A673 (cell line): ENCODE measurements around the gene NAGK. TPM values are rescaled to one million over a fixed set of nuclear protein-coding genes. Genes with fewer than 3 reads are reported as not detected.
"Not testable (repeated sequence)": the region's sequence is repeated elsewhere in the genome, so short reads cannot be mapped to it uniquely, and the experiment has no call there.

Experiments
- BruUV-seq: library from RNA; stranded (reverse); fragments of 400-500 nt; replicated peaks from 2 replicates; lab custom pipeline; 2021; lab: Mats Ljungman, UMichigan
- CTCF ChIA-PET: fragments of 300-600 bp; sonication (Branson Sonifier 250); formaldehyde crosslinking; loops from one replicate; lab custom pipeline; 2022; ENCODE audit warnings: antibody characterized with exemption; lab: Charles Lee
- POLR2A ChIA-PET: fragments of 300-600 bp; sonication (Branson Sonifier 250); formaldehyde crosslinking; loops from one replicate; lab custom pipeline; 2022; ENCODE audit warnings: antibody characterized with exemption; ENCODE audit not compliant: low non-redundant PET; lab: Charles Lee
- DNase-seq: peaks from one replicate; pipeline ENCODE4 v3.0.0-alpha.2; 2015; ENCODE audit warnings: low spot score
- H3K27ac ChIP-seq: fragments of 200-600 bp; sonication (generic); 2 replicates; pipeline ENCODE4 v1.5.1; 2016; ENCODE audit warnings: mixed run types, low read depth, mild to moderate bottlenecking, mixed read lengths, antibody characterized with exemption, low read length; ENCODE audit not compliant: poor library complexity, severe bottlenecking
- H3K27me3 ChIP-seq: fragments of 200-600 bp; sonication (generic); replicated peaks from 2 replicates; pipeline ENCODE4 v1.6.1; 2017; ENCODE audit warnings: mixed run types, low read depth, mild to moderate bottlenecking, mixed read lengths, antibody characterized with exemption, low read length; ENCODE audit not compliant: insufficient read depth, poor library complexity
- H3K36me3 ChIP-seq: fragments of 200-600 bp; sonication (generic); 2 replicates; pipeline ENCODE4 v1.6.1; 2016; ENCODE audit warnings: mixed run types, mild to moderate bottlenecking, mixed read lengths, antibody characterized with exemption, low read length; ENCODE audit not compliant: insufficient read depth, poor library complexity, severe bottlenecking
- H3K4me1 ChIP-seq: fragments of 200-600 bp; sonication (generic); 2 replicates; pipeline ENCODE4 v1.6.1; 2017; ENCODE audit warnings: mixed run types, mild to moderate bottlenecking, mixed read lengths, antibody characterized with exemption, low read length; ENCODE audit not compliant: insufficient read depth, poor library complexity, severe bottlenecking
- H3K4me3 ChIP-seq: fragments of 200-600 bp; sonication (generic); 2 replicates; pipeline ENCODE4 v1.5.1; 2016; ENCODE audit warnings: low read depth, mixed run types, mild to moderate bottlenecking, mixed read lengths, low read length; ENCODE audit not compliant: poor library complexity, severe bottlenecking
- H3K9me3 ChIP-seq: fragments of 200-600 bp; sonication (generic); 2 replicates; pipeline ENCODE4 v1.6.1; 2016; ENCODE audit warnings: mixed run types, low read depth, mild to moderate bottlenecking, mixed read lengths, antibody characterized with exemption, low read length; ENCODE audit not compliant: poor library complexity, severe bottlenecking
- EZH2 ChIP-seq: fragments of 200-600 bp; sonication (generic); IDR thresholded peaks from 2 replicates; pipeline ENCODE4 v1.6.1; 2017; ENCODE audit warnings: borderline replicate concordance, low read depth, mild to moderate bottlenecking, mixed read lengths, antibody characterized with exemption, low read length; ENCODE audit not compliant: poor library complexity, severe bottlenecking
- intact Hi-C: fragments of 100-400 bp; cut with micrococcal nuclease; formaldehyde crosslinking; loops from one replicate; pipeline ENCODE4 v1.10.0; 2022; ENCODE audit not compliant: unreplicated experiment
- total RNA-seq: library from RNA; stranded (reverse); gene quantifications from 2 replicates; pipeline ENCODE4 v1.2.3, GENCODE V29; 2021
- TF ChIP-seq, protein P1 (sequence below): fragments of 300-800, 200-600 bp; sonication (generic); conservative IDR thresholded peaks from 2 replicates; pipeline ENCODE4 v1.5.1; 2017; ENCODE audit warnings: low read depth, mild to moderate bottlenecking, antibody characterized with exemption, low read length, moderate library complexity, mixed read lengths

NAGK gene
- total RNA-seq, 1 experiment from 2014 or later, result 64.4 TPM

GRCh38 chr2:71074893-71075395 is 6.5 kb downstream of the NAGK start:
- H3K27ac ChIP-seq, result no peak overlapping the region
- no peaks in the 10 kb centered on the region for H3K9me3 ChIP-seq
- no peak overlapping the region for H3K4me3 ChIP-seq
- intact Hi-C loops, result no loop called here
- CTCF ChIA-PET, result no interaction called here
- POLR2A ChIA-PET, result no interaction called here
- BruUV-seq, result no TSS peak
- no peaks in the 10 kb centered on the region for H3K4me1 ChIP-seq
- no peak for DNase-seq
- no peak for TF ChIP-seq EZH2
- TF ChIP-seq, protein P1, sequence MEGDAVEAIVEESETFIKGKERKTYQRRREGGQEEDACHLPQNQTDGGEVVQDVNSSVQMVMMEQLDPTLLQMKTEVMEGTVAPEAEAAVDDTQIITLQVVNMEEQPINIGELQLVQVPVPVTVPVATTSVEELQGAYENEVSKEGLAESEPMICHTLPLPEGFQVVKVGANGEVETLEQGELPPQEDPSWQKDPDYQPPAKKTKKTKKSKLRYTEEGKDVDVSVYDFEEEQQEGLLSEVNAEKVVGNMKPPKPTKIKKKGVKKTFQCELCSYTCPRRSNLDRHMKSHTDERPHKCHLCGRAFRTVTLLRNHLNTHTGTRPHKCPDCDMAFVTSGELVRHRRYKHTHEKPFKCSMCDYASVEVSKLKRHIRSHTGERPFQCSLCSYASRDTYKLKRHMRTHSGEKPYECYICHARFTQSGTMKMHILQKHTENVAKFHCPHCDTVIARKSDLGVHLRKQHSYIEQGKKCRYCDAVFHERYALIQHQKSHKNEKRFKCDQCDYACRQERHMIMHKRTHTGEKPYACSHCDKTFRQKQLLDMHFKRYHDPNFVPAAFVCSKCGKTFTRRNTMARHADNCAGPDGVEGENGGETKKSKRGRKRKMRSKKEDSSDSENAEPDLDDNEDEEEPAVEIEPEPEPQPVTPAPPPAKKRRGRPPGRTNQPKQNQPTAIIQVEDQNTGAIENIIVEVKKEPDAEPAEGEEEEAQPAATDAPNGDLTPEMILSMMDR, result no peak
- H3K27me3 ChIP-seq, result no peaks in the 10 kb centered on the region
- H3K36me3 ChIP-seq, result peaks cover 17% of the 10 kb centered on the region

DNA sequence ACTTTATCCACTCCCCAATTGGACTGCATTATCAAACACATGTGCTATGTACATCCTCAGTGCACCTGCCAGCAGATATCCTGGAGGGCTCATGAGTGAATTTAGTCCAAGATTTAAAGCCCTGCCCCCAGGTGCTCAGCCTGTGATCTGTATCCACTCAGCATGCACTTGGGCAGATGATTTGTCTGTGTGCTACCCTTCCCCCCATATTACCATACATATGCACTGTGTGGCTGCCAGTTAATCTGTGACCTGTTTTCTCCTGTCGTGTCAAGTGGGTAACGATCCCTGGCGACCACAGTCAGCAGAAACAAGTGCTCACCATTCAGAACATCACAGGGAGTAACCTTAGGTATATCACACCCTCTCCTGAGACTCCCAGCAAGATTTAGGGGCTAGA is 10.2 kb downstream of the NAGK start:
- Histone ChIP-seq H3K4me1 (no peaks in the 10 kb centered on the region), H3K36me3 (peaks cover 17% of the 10 kb centered on the region), H3K4me3 (no peak overlapping the region), H3K27me3 (no peaks in the 10 kb centered on the region), H3K27ac (no peak overlapping the region), H3K9me3 (no peaks in the 10 kb centered on the region)
- no peak for TF ChIP-seq EZH2
- TF ChIP-seq, protein P1, result no peak
- intact Hi-C loops, result no loop called here
- BruUV-seq, result no TSS peak
- CTCF ChIA-PET, result no interaction called here
- no peak for DNase-seq
- POLR2A ChIA-PET, result no interaction called here

- Histone ChIP-seq H3K27ac (no peak overlapping the region), H3K4me1 (no peaks in the 10 kb centered on the region), H3K27me3 (no peaks in the 10 kb centered on the region), H3K36me3 (peaks cover 7% of the 10 kb centered on the region), H3K9me3 (no peaks in the 10 kb centered on the region), H3K4me3 (no peak overlapping the region)
- CTCF ChIA-PET, result no interaction called here
- BruUV-seq, result no TSS peak
- intact Hi-C loops, result no loop called here
- DNase-seq, result no peak
- POLR2A ChIA-PET, result no interaction called here
- TF ChIP-seq EZH2, result no peak
- TF ChIP-seq, protein P1, result no peak
Measured at GRCh38 chr2:71082402-71083252, 14.2 kb downstream of the NAGK start.

GRCh38 chr2:71083297-71083696 is 14.8 kb downstream of the NAGK start:
- H3K27me3 ChIP-seq, H3K27ac ChIP-seq, H3K4me1 ChIP-seq, H3K9me3 ChIP-seq, H3K4me3 ChIP-seq, DNase-seq, CTCF ChIA-PET, H3K36me3 ChIP-seq, intact Hi-C loops, BruUV-seq, POLR2A ChIA-PET: not testable (repeated sequence)

GRCh38 chr2:71083752-71084312 is 15.4 kb downstream of the NAGK start:
- H3K4me3 ChIP-seq, BruUV-seq, POLR2A ChIA-PET, H3K27me3 ChIP-seq, CTCF ChIA-PET, DNase-seq, H3K4me1 ChIP-seq, H3K36me3 ChIP-seq, intact Hi-C loops, H3K9me3 ChIP-seq, H3K27ac ChIP-seq: not testable (repeated sequence)
